ENCODE results near the gene SLC25A38.

The SLC25A38 gene

DNA sequence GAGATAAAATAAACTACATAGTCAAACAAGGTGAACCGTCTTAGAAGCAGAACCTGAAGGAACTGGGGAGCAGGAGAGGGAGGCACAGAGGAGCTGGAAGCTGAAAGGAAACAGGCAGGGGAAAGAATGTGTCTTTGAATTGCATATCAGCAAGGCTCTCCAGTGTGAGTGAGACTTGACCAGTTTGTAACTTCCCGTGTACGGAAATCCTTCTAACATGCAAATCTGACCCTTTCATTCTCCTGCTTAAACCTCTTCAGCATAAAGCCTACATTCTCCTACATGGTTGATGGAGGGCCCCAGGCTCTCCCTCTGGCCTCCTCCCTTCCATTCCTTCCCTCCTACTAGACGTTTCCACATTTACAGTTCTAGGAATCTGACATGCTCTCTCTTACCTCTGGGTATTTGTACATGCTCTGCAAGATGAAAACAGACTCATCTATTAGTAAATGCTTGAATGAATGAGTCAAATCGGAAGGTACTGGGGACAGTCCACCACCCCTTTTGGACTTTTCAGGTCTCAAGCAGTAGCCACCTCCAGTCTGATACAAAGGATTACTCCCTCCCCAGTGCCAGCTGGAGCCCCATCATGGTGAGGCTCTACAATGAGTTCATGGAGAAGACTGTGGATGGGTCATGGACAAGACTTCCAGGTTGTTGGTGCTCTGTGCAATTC lies 6.1 kb upstream of the SLC25A38 start:
- no peak for DNase-seq (ENCODE audit: low spot score)
- no CpG with 5 or more reads among the region's 5 CpGs for WGBS, 2 donors (ENCODE audit: extremely low coverage in 2 of 2, insufficient read length in 2 of 2, insufficient replicate concordance in 1 of 2)
- no peak overlapping the region for H3K18ac ChIP-seq (ENCODE audit: low read length)

DNA sequence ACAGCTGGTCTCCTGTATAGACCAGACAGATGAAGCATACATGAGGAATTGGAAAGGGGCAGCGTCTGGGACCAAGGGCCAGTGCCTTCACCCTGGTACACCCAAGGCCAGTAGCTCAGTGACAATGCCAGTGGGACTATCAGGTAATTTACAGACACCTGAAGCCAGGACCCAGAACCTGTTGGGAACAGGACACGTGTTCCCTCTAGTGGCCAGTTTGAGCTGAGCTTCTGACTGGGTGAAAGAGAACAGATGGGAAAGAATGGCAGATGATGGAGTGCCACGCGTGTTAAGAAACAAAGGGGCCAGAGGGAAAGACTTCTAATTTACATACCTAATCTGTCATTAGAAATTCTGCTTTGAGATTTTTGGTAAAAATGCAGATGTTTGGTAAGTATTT lies 5.1 kb upstream of the SLC25A38 start:
- Histone ChIP-seq H3K9ac (ENCODE audit: low read depth, low read length, poor library complexity) (no peak overlapping the region), H3K36me3 (replicated peaks in 1 of 2; ENCODE audit: control insufficient read depth in 2 of 2, insufficient read depth in 2 of 2, low read length in 2 of 2) (no peaks in the 10 kb centered on the region), H3K9me3 (replicated peaks in 1 of 2; ENCODE audit: control insufficient read depth in 2 of 2, insufficient read depth in 1 of 2, low read depth in 1 of 2, low read length in 2 of 2) (no peaks in the 10 kb centered on the region), H3K14ac (ENCODE audit: low read length) (no peak overlapping the region), H4K8ac (ENCODE audit: low read depth, low read length) (no peak overlapping the region), H3K27me3 (ENCODE audit: control insufficient read depth in 3 of 3, insufficient read depth in 3 of 3, low read depth in 1 of 3, low read length in 3 of 3) (no peaks in the 10 kb centered on the region), H2BK15ac (ENCODE audit: low read length) (no peak overlapping the region), H3K18ac (ENCODE audit: low read length) (no peak overlapping the region), H3K4ac (ENCODE audit: low read length) (no peak overlapping the region), H4K91ac (ENCODE audit: low read depth, low read length, poor library complexity) (no peak overlapping the region), H2BK5ac (ENCODE audit: low read length) (no peak overlapping the region), H3K23ac (ENCODE audit: low read depth, low read length, poor library complexity) (no peak overlapping the region), H2AFZ (ENCODE audit: low read length) (no peak overlapping the region), H2BK120ac (ENCODE audit: low read depth, low read length) (no peak overlapping the region), H3K4me1 (ENCODE audit: control insufficient read depth in 2 of 2, insufficient read depth in 1 of 2, low read depth in 1 of 2, low read length in 2 of 2) (peaks cover 0 to 4% of the 10 kb centered on the region in 2 donors), H3K27ac (replicated peaks; ENCODE audit: low read length) (no peak overlapping the region), H3K4me2 (ENCODE audit: insufficient read depth, low read length, poor library complexity, severe bottlenecking) (no peak overlapping the region), H3K79me1 (ENCODE audit: low read depth, low read length) (no peaks in the 10 kb centered on the region), H2AK5ac (ENCODE audit: low read depth, low read length) (no peak overlapping the region), H2BK12ac (ENCODE audit: low read length) (no peak overlapping the region), H3K4me3 (ENCODE audit: low read length in 2 of 2) (no peak overlapping the region)
- peak; percentile 14 for DNase-seq (ENCODE audit: low spot score)
- WGBS, 2 donors (ENCODE audit: extremely low coverage in 2 of 2, insufficient read length in 2 of 2, insufficient replicate concordance in 1 of 2) = no CpG with 5 or more reads among the region's 4 CpGs

More for the DNA sequence above, 6.1 kb upstream of the SLC25A38 start:
- Histone ChIP-seq H3K79me1 (ENCODE audit: low read depth, low read length) (no peaks in the 10 kb centered on the region), H4K91ac (ENCODE audit: low read depth, low read length, poor library complexity) (no peak overlapping the region), H3K4me2 (ENCODE audit: insufficient read depth, low read length, poor library complexity, severe bottlenecking) (no peak overlapping the region), H3K23ac (ENCODE audit: low read depth, low read length, poor library complexity) (no peak overlapping the region), H2AK5ac (ENCODE audit: low read depth, low read length) (no peak overlapping the region), H4K8ac (ENCODE audit: low read depth, low read length) (no peak overlapping the region), H2BK5ac (ENCODE audit: low read length) (no peak overlapping the region), H3K27ac (replicated peaks; ENCODE audit: low read length) (no peak overlapping the region), H2AFZ (ENCODE audit: low read length) (peak overlapping the region; percentile 75), H3K9me3 (replicated peaks in 1 of 2; ENCODE audit: control insufficient read depth in 2 of 2, insufficient read depth in 1 of 2, low read depth in 1 of 2, low read length in 2 of 2) (no peaks in the 10 kb centered on the region), H3K9ac (ENCODE audit: low read depth, low read length, poor library complexity) (no peak overlapping the region), H3K27me3 (ENCODE audit: control insufficient read depth in 3 of 3, insufficient read depth in 3 of 3, low read depth in 1 of 3, low read length in 3 of 3) (no peaks in the 10 kb centered on the region), H2BK15ac (ENCODE audit: low read length) (no peak overlapping the region), H3K14ac (ENCODE audit: low read length) (no peak overlapping the region), H2BK12ac (ENCODE audit: low read length) (no peak overlapping the region), H3K4ac (ENCODE audit: low read length) (no peak overlapping the region), H2BK120ac (ENCODE audit: low read depth, low read length) (no peak overlapping the region), H3K4me1 (ENCODE audit: control insufficient read depth in 2 of 2, insufficient read depth in 1 of 2, low read depth in 1 of 2, low read length in 2 of 2) (peaks cover 0 to 4% of the 10 kb centered on the region in 2 donors), H3K36me3 (replicated peaks in 1 of 2; ENCODE audit: control insufficient read depth in 2 of 2, insufficient read depth in 2 of 2, low read length in 2 of 2) (no peaks in the 10 kb centered on the region), H3K4me3 (ENCODE audit: low read length in 2 of 2) (no peak overlapping the region)

DNA sequence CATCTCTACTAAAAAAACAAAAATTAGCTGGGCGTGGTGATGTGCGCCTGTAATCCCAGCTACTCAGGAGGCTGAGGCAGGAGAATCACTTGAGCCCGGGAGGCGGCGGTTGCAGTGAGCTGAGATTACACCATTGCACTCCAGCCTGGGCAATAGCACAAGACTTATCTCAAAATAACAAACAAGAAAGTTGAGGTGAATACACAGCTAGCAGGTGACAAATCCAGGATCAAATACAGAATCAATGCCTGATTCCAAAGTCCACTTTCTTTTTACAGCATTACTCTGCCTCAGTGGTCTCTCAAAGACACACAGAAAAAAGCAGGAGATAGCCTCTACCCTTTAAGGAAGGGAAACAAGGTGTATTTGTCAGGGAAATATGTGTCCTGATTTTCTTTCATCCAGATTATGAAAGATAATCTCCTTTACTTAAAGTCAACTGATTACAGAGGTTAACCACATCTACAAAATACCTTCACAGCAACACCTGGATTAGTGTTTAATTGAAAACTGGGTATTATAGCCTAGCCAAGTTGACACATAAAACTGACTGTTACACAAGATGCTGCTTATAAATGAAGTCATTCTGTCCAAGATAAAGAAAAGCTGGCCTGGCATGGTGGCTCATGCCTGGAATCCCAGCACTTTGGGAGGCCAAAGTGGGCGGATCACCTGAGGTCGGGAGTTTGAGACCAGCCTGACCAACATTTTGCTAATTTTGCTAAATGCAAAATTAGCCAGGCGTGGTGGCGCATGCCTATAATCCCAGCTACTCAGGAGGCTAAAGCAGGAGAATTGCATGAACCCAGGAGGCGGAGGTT lies 4.0 kb upstream of the SLC25A38 start:
- H3K4me1 ChIP-seq (ENCODE audit: control insufficient read depth in 2 of 2, insufficient read depth in 1 of 2, low read depth in 1 of 2, low read length in 2 of 2) = peaks cover 0 to 4% of the 10 kb centered on the region in 2 donors

DNA sequence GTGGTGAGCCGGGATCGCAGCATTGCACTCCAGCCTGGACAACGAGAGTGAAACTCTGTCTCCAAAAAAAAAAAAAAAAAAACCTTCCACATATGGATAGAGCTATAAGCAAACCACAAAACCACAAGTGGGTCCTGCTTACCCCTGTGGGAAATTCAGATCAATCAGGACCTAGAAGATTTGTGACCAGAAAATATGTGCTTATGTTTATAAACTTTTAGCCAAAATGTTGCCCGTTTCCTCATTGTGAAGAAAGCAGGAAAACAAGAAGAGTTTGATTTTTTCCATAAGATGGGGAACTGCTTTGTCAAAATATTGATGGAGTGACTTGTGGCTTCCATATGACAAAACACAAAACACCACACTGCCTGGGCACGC lies 3.4 kb upstream of the SLC25A38 start:
- H3K9ac ChIP-seq (ENCODE audit: low read depth, low read length, poor library complexity) = peak overlapping the region; percentile 50
- no peak overlapping the region for H2AFZ ChIP-seq (ENCODE audit: low read length)
- no CpG with 5 or more reads among the region's 5 CpGs for WGBS, 2 donors (ENCODE audit: extremely low coverage in 2 of 2, insufficient read length in 2 of 2, insufficient replicate concordance in 1 of 2)

More for the DNA sequence above, 4.0 kb upstream of the SLC25A38 start:
- H3K9ac ChIP-seq (ENCODE audit: low read depth, low read length, poor library complexity) = no peak overlapping the region
- no peak overlapping the region for H4K91ac ChIP-seq (ENCODE audit: low read depth, low read length, poor library complexity)
- no peak overlapping the region for H3K4ac ChIP-seq (ENCODE audit: low read length)
- no peaks in the 10 kb centered on the region for H3K9me3 ChIP-seq (replicated peaks in 1 of 2; ENCODE audit: control insufficient read depth in 2 of 2, insufficient read depth in 1 of 2, low read depth in 1 of 2, low read length in 2 of 2)
- no peak overlapping the region for H2BK5ac ChIP-seq (ENCODE audit: low read length)
- DNase-seq (ENCODE audit: low spot score) = no peak
- no peak overlapping the region for H3K4me2 ChIP-seq (ENCODE audit: insufficient read depth, low read length, poor library complexity, severe bottlenecking)
- H3K79me1 ChIP-seq (ENCODE audit: low read depth, low read length) = no peaks in the 10 kb centered on the region
- H2BK15ac ChIP-seq (ENCODE audit: low read length) = no peak overlapping the region
- H3K4me3 ChIP-seq (ENCODE audit: low read length in 2 of 2) = no peak overlapping the region
- no peak overlapping the region for H4K8ac ChIP-seq (ENCODE audit: low read depth, low read length)
- no peak overlapping the region for H2BK120ac ChIP-seq (ENCODE audit: low read depth, low read length)
- H2AK5ac ChIP-seq (ENCODE audit: low read depth, low read length) = no peak overlapping the region
- no peak overlapping the region for H3K18ac ChIP-seq (ENCODE audit: low read length)
- no peaks in the 10 kb centered on the region for H3K27me3 ChIP-seq (ENCODE audit: control insufficient read depth in 3 of 3, insufficient read depth in 3 of 3, low read depth in 1 of 3, low read length in 3 of 3)
- no peak overlapping the region for H3K23ac ChIP-seq (ENCODE audit: low read depth, low read length, poor library complexity)
- H2BK12ac ChIP-seq (ENCODE audit: low read length) = no peak overlapping the region
- H3K14ac ChIP-seq (ENCODE audit: low read length) = no peak overlapping the region
- H2AFZ ChIP-seq (ENCODE audit: low read length) = no peak overlapping the region
- no peaks in the 10 kb centered on the region for H3K36me3 ChIP-seq (replicated peaks in 1 of 2; ENCODE audit: control insufficient read depth in 2 of 2, insufficient read depth in 2 of 2, low read length in 2 of 2)
- no CpG with 5 or more reads among the region's 10 CpGs for WGBS, 2 donors (ENCODE audit: extremely low coverage in 2 of 2, insufficient read length in 2 of 2, insufficient replicate concordance in 1 of 2)
- H3K27ac ChIP-seq (replicated peaks; ENCODE audit: low read length) = no peak overlapping the region

More for the DNA sequence above, 3.4 kb upstream of the SLC25A38 start:
- Histone ChIP-seq H2BK5ac (ENCODE audit: low read length) (no peak overlapping the region), H3K27ac (replicated peaks; ENCODE audit: low read length) (no peak overlapping the region), H3K9me3 (replicated peaks in 1 of 2; ENCODE audit: control insufficient read depth in 2 of 2, insufficient read depth in 1 of 2, low read depth in 1 of 2, low read length in 2 of 2) (no peaks in the 10 kb centered on the region), H3K4me1 (ENCODE audit: control insufficient read depth in 2 of 2, insufficient read depth in 1 of 2, low read depth in 1 of 2, low read length in 2 of 2) (peaks cover 0 to 6% of the 10 kb centered on the region in 2 donors), H3K14ac (ENCODE audit: low read length) (no peak overlapping the region), H3K18ac (ENCODE audit: low read length) (no peak overlapping the region), H4K91ac (ENCODE audit: low read depth, low read length, poor library complexity) (no peak overlapping the region), H3K79me1 (ENCODE audit: low read depth, low read length) (no peaks in the 10 kb centered on the region), H2AK5ac (ENCODE audit: low read depth, low read length) (no peak overlapping the region), H3K23ac (ENCODE audit: low read depth, low read length, poor library complexity) (peak overlapping the region; percentile 75), H3K4me2 (ENCODE audit: insufficient read depth, low read length, poor library complexity, severe bottlenecking) (peak overlapping the region; percentile 14), H2BK15ac (ENCODE audit: low read length) (no peak overlapping the region), H2BK120ac (ENCODE audit: low read depth, low read length) (no peak overlapping the region), H3K36me3 (replicated peaks in 1 of 2; ENCODE audit: control insufficient read depth in 2 of 2, insufficient read depth in 2 of 2, low read length in 2 of 2) (no peaks in the 10 kb centered on the region), H3K4ac (ENCODE audit: low read length) (no peak overlapping the region), H2BK12ac (ENCODE audit: low read length) (no peak overlapping the region), H3K27me3 (ENCODE audit: control insufficient read depth in 3 of 3, insufficient read depth in 3 of 3, low read depth in 1 of 3, low read length in 3 of 3) (no peaks in the 10 kb centered on the region), H4K8ac (ENCODE audit: low read depth, low read length) (no peak overlapping the region), H3K4me3 (ENCODE audit: low read length in 2 of 2) (no peak overlapping the region)
- no peak for DNase-seq (ENCODE audit: low spot score)
